Neural crest cell (in vitro differentiated cells): ENCODE measurements around the gene F11R. TPM values are rescaled to one million over a fixed set of nuclear protein-coding genes. Genes with fewer than 3 reads are reported as not detected.
A peak's percentile ranks its signal among the peaks of the same experiment; 100 is the strongest.
"Not testable (repeated sequence)": the region's sequence is repeated elsewhere in the genome, so short reads cannot be mapped to it uniquely, and the experiment has no call there.

Experiments used
- DNase-seq: peaks from one replicate; pipeline ENCODE4 v3.0.0; 2021; ENCODE audit warnings: low read depth, mixed read lengths, low spot score
- H3K27ac Mint-ChIP-seq: one replicate; pipeline ENCODE4 v1.8.0; 2021; ENCODE audit warnings: mild to moderate bottlenecking, mixed read lengths; ENCODE audit not compliant: unreplicated experiment
- H3K27me3 Mint-ChIP-seq: 2 replicates; pipeline ENCODE4 v1.8.0; 2021; ENCODE audit warnings: low read depth, mild to moderate bottlenecking, mixed read lengths
- H3K36me3 Mint-ChIP-seq: 2 replicates; pipeline ENCODE4 v1.8.0; 2021; ENCODE audit warnings: low read depth, mild to moderate bottlenecking, mixed read lengths
- H3K4me1 Mint-ChIP-seq: 2 replicates; pipeline ENCODE4 v1.8.0; 2021; ENCODE audit warnings: mixed read lengths
- H3K4me3 Mint-ChIP-seq: one replicate; pipeline ENCODE4 v1.8.0; 2021; ENCODE audit warnings: mild to moderate bottlenecking, mixed read lengths
- H3K9me3 Mint-ChIP-seq: 2 replicates; pipeline ENCODE4 v1.8.0; 2021; ENCODE audit warnings: mixed read lengths
- CTCF ChIP-seq: fragments of 200-600 bp; sonication (generic); conservative IDR thresholded peaks from 2 replicates; pipeline ENCODE4 v1.5.0; 2021; ENCODE audit warnings: antibody characterized with exemption, mild to moderate bottlenecking
- long read RNA-seq: library from polyadenylated mRNA; unstranded; transcript quantifications from one replicate; pipeline ENCODE4 v2.0.0, GENCODE V29; 2020
- total RNA-seq: library from RNA; stranded (reverse); gene quantifications from 2 replicates; pipeline ENCODE4 v1.2.1, GENCODE V29; 2021

The F11R gene
- total RNA-seq = 3.5 and 6.4 TPM in 2 replicates
- long read RNA-seq, partial matches to known transcripts = 0 of 2 reads
- long read RNA-seq, other reads (novel, unspliced or antisense) = 2 of 2 reads

DNA sequence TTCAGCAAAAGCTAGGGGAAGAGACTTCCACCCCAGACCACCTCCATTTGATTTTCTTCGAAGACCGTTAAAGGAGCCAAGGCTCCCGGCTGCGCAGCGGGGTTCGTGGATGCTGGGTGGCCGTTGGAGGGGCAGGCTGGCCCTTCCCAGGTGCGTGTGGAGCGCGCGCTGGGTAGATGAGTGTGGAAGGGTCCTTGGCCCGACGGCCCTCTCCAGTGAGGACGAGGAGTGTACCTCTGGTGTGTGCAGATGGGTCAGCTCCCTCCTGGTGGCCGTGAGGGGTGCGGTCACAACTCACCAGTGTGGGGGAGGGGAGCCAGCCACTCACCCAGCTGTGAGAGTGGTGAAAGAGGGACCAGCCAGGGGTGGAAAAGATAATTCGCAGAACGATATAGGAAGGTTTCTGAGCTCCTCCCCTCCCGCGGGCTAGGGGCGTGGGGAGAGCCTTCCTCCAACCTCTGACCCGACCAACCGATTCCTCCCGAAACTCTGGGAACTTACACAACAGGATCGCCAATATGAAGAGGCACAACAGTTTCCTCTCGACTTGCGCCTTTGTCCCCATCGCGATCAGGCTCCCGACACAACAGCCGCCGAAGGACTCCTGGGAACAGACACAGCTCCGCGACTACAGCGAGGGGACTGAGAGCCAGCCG is at the start of gene F11R:
F11R (minus strand) TSS at position 644 of the 656 bp plus-strand sequence; CDS start at position 565, 79 bp downstream.
- H3K27ac Mint-ChIP-seq = peak within 1 kb of the TSS; percentile 15
- no peaks in the 10 kb centered on the region for H3K9me3 Mint-ChIP-seq
- peaks cover 60% of the 10 kb centered on the region for H3K27me3 Mint-ChIP-seq
- DNase-seq = peak; percentile 19
- TF ChIP-seq CTCF = peak; percentile 48
- H3K4me1 Mint-ChIP-seq = peaks cover 21% of the 10 kb centered on the region
- no peaks in the 10 kb centered on the region for H3K36me3 Mint-ChIP-seq
- peak within 1 kb of the TSS; percentile 92 for H3K4me3 Mint-ChIP-seq

DNA sequence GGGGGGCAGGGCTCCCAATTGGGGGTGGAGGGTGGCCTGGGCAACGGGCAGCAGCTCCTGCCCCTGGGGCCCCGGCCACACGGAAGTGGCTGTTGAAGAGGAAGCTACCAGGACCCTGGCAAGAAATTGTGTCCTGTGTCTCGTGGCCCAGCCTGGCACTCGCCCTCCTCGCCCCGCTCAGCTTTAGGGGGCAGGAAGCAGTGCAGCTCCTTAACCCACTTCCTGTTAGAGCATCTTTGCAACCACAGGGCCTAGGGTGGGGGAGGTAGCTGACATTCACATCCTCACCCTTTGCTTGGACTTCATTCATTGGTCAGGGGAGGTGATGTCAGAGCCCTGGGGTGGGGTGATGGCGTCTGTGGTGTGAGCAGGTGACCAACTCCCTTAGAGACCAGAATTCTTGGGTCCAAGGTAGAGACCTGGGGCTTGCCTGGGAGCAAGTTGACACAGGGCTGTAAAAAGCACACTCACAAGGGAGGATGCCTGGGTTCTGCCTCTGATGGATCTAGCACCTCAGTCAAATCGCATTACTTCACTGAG is 48.8 kb upstream of the F11R start, which contains the start of gene ARHGAP30:
ARHGAP30 (minus strand) TSS at position 161 of the 540 bp plus-strand sequence. CDS start 267 bp downstream, outside the sequence.
- H3K27ac Mint-ChIP-seq = no peak within 1 kb of the TSS
- no peaks in the 10 kb centered on the region for H3K9me3 Mint-ChIP-seq
- no peak for TF ChIP-seq CTCF
- H3K36me3 Mint-ChIP-seq = no peaks in the 10 kb centered on the region
- no peak within 1 kb of the TSS for H3K4me3 Mint-ChIP-seq
- peaks cover 7% of the 10 kb centered on the region for H3K27me3 Mint-ChIP-seq
- H3K4me1 Mint-ChIP-seq = peaks cover 24% of the 10 kb centered on the region
- DNase-seq = no peak

GRCh38 chr1:161069241-161069640 is 48.3 kb upstream of the F11R start:
- no peaks in the 10 kb centered on the region for H3K9me3 Mint-ChIP-seq
- peaks cover 12% of the 10 kb centered on the region for H3K27me3 Mint-ChIP-seq
- H3K4me1 Mint-ChIP-seq = peaks cover 21% of the 10 kb centered on the region
- TF ChIP-seq CTCF = no peak
- H3K36me3 Mint-ChIP-seq = no peaks in the 10 kb centered on the region
- H3K27ac Mint-ChIP-seq = no peak overlapping the region
- no peak overlapping the region for H3K4me3 Mint-ChIP-seq
- no peak for DNase-seq

GRCh38 chr1:161068306-161069234 is 47.6 kb upstream of the F11R start:
- no peak for TF ChIP-seq CTCF
- Mint-ChIP-seq H3K9me3 (no peaks in the 10 kb centered on the region), H3K27ac (peak overlapping the region; percentile 43), H3K4me3 (no peak overlapping the region), H3K27me3 (peaks cover 18% of the 10 kb centered on the region), H3K4me1 (peaks cover 17% of the 10 kb centered on the region), H3K36me3 (no peaks in the 10 kb centered on the region)
- DNase-seq = no peak

GRCh38 chr1:161066694-161067093 is 45.7 kb upstream of the F11R start:
- Mint-ChIP-seq H3K36me3 (no peaks in the 10 kb centered on the region), H3K27ac (no peak overlapping the region), H3K27me3 (peaks cover 31% of the 10 kb centered on the region), H3K9me3 (no peaks in the 10 kb centered on the region), H3K4me3 (no peak overlapping the region), H3K4me1 (no peaks in the 10 kb centered on the region)
- DNase-seq = no peak
- TF ChIP-seq CTCF = no peak

DNA sequence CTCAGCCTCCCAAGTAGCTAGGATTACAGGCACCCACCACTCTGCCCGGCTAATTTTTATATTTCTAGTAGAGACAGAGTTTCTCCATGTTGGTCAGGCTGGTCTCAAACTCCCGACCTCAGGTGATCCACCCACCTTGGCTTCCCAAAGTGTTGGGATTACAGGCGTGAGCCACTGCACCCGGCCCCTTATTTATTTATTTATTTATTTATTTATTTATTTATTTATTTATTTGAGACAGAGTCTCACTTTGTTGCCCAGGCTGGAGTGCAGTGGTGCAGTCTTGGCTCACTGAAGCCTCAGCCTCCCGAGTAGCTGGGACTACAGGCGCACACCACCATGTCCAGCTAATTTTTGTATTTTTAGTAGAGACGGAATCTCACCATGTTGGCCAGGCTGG is 44.7 kb upstream of the F11R start:
- not testable (repeated sequence) for H3K4me3 Mint-ChIP-seq, H3K36me3 Mint-ChIP-seq, H3K9me3 Mint-ChIP-seq, H3K4me1 Mint-ChIP-seq, H3K27ac Mint-ChIP-seq, DNase-seq
- H3K27me3 Mint-ChIP-seq = peaks cover 31% of the 10 kb centered on the region

DNA sequence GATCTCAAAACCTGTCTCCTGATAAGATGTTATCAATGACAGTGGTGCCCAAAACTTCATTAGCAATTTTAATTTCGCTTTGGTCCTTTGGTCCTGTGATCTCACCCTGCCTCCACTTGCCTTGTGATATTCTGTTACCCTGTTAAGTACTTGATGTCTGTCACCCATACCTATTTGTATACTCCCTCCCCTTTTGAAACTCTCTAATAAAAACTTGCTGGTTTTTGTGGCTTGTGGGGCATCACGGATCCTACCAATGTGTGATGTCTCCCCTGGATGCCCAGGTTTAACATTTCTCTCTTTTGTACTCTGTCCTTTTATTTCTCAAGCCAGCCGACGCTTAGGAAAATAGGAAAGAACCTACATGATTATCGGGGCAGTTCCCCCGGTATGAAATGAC is 43.0 kb upstream of the F11R start:
- H3K9me3 Mint-ChIP-seq, H3K36me3 Mint-ChIP-seq, H3K4me3 Mint-ChIP-seq, H3K27ac Mint-ChIP-seq, H3K4me1 Mint-ChIP-seq, DNase-seq: not testable (repeated sequence)
- peaks cover 31% of the 10 kb centered on the region for H3K27me3 Mint-ChIP-seq
